Measurements from ENCODE around the gene PPIA.

- TF ChIP-seq CTCF (conservative IDR thresholded peaks at IDR 0.05; ENCODE audit: low read length) (no peak), EZH2phosphoT487 (IDR thresholded peaks at IDR 0.05; ENCODE audit: borderline replicate concordance, low read depth, low read length) (no peak)
Measured at GRCh38 chr7:44748948-44749731, 47.3 kb upstream of the PPIA start.
